Smooth muscle cell (in vitro differentiated cells): Measurements from ENCODE around the gene ZMIZ1. TPM values are rescaled to one million over a fixed set of nuclear protein-coding genes. Genes with fewer than 3 reads are reported as not detected.

Source experiments
- DNase-seq: peaks from one replicate; lab custom pipeline; 2025; ENCODE audit not compliant: unreplicated experiment; lab: John Stamatoyannopoulos, UW
- H2AFZ ChIP-seq: fragments of 200-600 bp; sonication (generic); 2 replicates; pipeline ENCODE4 v1.6.0; 2016; ENCODE audit warnings: antibody characterized with exemption, low read depth, mild to moderate bottlenecking
- H3F3A ChIP-seq: fragments of 200-600 bp; sonication (generic); 2 replicates; pipeline ENCODE4 v1.6.0; 2017; ENCODE audit warnings: antibody characterized with exemption, low read depth
- H3K27ac ChIP-seq: fragments of 200-600 bp; sonication (generic); 2 replicates; pipeline ENCODE4 v1.5.1; 2016; ENCODE audit warnings: low read depth, mild to moderate bottlenecking
- H3K27me3 ChIP-seq: fragments of 200-600 bp; sonication (generic); 2 replicates; pipeline ENCODE4 v1.6.1; 2016; ENCODE audit warnings: low read depth, mild to moderate bottlenecking
- H3K36me3 ChIP-seq: fragments of 200-600 bp; sonication (generic); 2 replicates; pipeline ENCODE4 v1.5.1; 2016; ENCODE audit warnings: low read depth
- H3K4me1 ChIP-seq: fragments of 200-600 bp; sonication (generic); 2 replicates; pipeline ENCODE4 v1.5.1; 2016; ENCODE audit warnings: low read depth
- H3K4me2 ChIP-seq: fragments of 200-600 bp; sonication (generic); 2 replicates; pipeline ENCODE4 v1.6.0; 2016; ENCODE audit warnings: mild to moderate bottlenecking
- H3K4me3 ChIP-seq: fragments of 200-600 bp; sonication (generic); 2 replicates; pipeline ENCODE4 v1.5.1; 2016; ENCODE audit warnings: mild to moderate bottlenecking
- H3K79me2 ChIP-seq: fragments of 200-600 bp; sonication (generic); 2 replicates; pipeline ENCODE4 v1.6.0; 2016; ENCODE audit warnings: low read depth, mild to moderate bottlenecking
- H3K9ac ChIP-seq: fragments of 200-600 bp; sonication (generic); 2 replicates; pipeline ENCODE4 v1.6.0; 2016; ENCODE audit warnings: low read depth
- H3K9me3 ChIP-seq: fragments of 200-600 bp; sonication (generic); replicated peaks from 2 replicates; pipeline ENCODE4 v1.5.1; 2016; ENCODE audit warnings: low read depth
- H4K20me1 ChIP-seq: fragments of 200-600 bp; sonication (generic); 2 replicates; pipeline ENCODE4 v1.6.0; 2016; ENCODE audit warnings: low read depth
- WGBS: methylation state at CpG from one replicate; pipeline ENCODE4 v1.1.7; 2016; ENCODE audit warnings: low lambda C conversion rate; 5-methylcytosine and 5-hydroxymethylcytosine counted together
- polyA plus RNA-seq: library from polyadenylated mRNA; unstranded; fragments of >200 nt; fragmentation: Nextera tagmentation; extraction: Ambion mirVana; gene quantifications from 2 replicates; pipeline ENCODE4 v1.2.1, GENCODE V29; 2016
- total RNA-seq: library from RNA; depleted of rRNA; stranded (reverse); fragments of >200 nt; gene quantifications from 2 replicates; pipeline ENCODE4 v1.2.3, GENCODE V29; 2014
- TF ChIP-seq, protein P1 (sequence below): fragments of 200-600 bp; sonication (generic); IDR thresholded peaks from 2 replicates; pipeline ENCODE4 v1.5.1; 2017; ENCODE audit warnings: borderline replicate concordance, mild to moderate bottlenecking, antibody characterized with exemption; ENCODE audit not compliant: insufficient read depth, poor library complexity, severe bottlenecking

Gene ZMIZ1
- total and polyA plus RNA-seq, 2 experiments from 2014 or later, result 24.2 to 31.3 TPM

DNA sequence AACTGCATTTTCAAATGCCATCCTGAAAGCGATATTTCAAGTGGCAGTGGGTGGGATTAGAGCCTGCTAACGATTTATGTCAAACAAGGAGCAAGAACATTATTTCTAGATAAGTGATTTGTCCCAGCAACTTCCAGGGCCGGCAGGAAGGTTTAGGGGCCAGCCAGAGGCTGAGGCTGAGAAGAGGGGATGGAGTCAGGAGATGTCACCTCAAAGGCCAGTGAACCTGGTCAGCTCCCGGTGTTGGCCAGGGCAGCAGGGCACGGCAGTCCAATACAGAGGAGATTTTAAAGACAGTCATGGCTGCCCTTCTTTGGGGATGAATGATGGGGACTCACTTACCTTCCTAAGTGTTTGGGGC lies 172.8 kb downstream of the ZMIZ1 start:
- no peaks in the 10 kb centered on the region for H3K36me3 ChIP-seq
- 45% methylated on average over 5 of the region's 5 CpGs for WGBS
- peaks cover 53% of the 10 kb centered on the region for H3K4me1 ChIP-seq
- no peaks in the 10 kb centered on the region for H3K27me3 ChIP-seq
- H3K27ac ChIP-seq, result peak overlapping the region; percentile 68
- no peak overlapping the region for H2AFZ ChIP-seq
- peak overlapping the region; percentile 97 for H3K4me2 ChIP-seq
- H3K4me3 ChIP-seq, result peak overlapping the region; percentile 63
- peaks cover 94% of the 10 kb centered on the region for H4K20me1 ChIP-seq
- TF ChIP-seq, protein P1, sequence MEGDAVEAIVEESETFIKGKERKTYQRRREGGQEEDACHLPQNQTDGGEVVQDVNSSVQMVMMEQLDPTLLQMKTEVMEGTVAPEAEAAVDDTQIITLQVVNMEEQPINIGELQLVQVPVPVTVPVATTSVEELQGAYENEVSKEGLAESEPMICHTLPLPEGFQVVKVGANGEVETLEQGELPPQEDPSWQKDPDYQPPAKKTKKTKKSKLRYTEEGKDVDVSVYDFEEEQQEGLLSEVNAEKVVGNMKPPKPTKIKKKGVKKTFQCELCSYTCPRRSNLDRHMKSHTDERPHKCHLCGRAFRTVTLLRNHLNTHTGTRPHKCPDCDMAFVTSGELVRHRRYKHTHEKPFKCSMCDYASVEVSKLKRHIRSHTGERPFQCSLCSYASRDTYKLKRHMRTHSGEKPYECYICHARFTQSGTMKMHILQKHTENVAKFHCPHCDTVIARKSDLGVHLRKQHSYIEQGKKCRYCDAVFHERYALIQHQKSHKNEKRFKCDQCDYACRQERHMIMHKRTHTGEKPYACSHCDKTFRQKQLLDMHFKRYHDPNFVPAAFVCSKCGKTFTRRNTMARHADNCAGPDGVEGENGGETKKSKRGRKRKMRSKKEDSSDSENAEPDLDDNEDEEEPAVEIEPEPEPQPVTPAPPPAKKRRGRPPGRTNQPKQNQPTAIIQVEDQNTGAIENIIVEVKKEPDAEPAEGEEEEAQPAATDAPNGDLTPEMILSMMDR, result no peak
- DNase-seq, result no peak
- no peaks in the 10 kb centered on the region for H3K9me3 ChIP-seq
- H3F3A ChIP-seq, result peaks cover 6% of the 10 kb centered on the region
- H3K9ac ChIP-seq, result no peak overlapping the region
- peaks cover 35% of the 10 kb centered on the region for H3K79me2 ChIP-seq

DNA sequence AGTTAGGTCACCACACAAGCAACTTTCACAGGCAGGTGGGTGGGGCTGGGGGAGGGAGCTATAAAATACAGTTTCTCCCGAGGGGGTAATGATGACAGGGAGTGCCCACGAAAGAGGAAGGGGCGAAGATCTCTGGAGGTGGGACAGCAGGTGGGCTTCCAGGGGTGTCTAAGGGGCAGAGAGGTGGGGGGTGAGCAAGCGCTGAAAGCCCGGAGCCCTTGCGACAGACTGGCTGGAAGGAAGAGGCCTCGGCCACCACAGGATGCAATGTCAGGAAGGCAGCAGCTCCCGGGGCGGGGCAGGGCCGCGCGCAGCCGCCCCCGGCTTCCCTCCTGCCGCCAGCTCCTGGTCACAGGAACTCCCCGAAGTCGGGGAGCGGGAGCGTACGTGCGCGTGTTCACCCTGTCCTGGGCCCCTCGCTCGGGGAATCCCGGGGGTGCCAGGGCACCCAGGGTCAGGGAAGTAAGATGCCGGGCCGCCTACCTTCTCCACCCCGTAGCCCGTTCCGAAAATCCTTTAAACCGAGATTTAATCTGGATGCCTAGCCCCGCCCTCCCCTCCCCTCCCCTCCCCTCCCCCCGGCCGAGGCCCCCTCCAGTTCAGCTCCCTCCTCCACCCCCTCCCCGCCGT lies 173.3 kb downstream of the ZMIZ1 start:
- Histone ChIP-seq H3F3A (peaks cover 5% of the 10 kb centered on the region), H3K4me3 (peak overlapping the region; percentile 63), H3K9ac (peak overlapping the region; percentile 63), H4K20me1 (peaks cover 95% of the 10 kb centered on the region), H3K27me3 (no peaks in the 10 kb centered on the region), H3K9me3 (no peaks in the 10 kb centered on the region), H3K36me3 (no peaks in the 10 kb centered on the region), H2AFZ (no peak overlapping the region), H3K4me2 (peak overlapping the region; percentile 97), H3K4me1 (peaks cover 48% of the 10 kb centered on the region), H3K27ac (peak overlapping the region; percentile 68), H3K79me2 (peaks cover 35% of the 10 kb centered on the region)
- TF ChIP-seq, protein P1, result no peak
- DNase-seq, result peak; percentile 54
- WGBS, result 3% methylated on average over 29 of the region's 36 CpGs

DNA sequence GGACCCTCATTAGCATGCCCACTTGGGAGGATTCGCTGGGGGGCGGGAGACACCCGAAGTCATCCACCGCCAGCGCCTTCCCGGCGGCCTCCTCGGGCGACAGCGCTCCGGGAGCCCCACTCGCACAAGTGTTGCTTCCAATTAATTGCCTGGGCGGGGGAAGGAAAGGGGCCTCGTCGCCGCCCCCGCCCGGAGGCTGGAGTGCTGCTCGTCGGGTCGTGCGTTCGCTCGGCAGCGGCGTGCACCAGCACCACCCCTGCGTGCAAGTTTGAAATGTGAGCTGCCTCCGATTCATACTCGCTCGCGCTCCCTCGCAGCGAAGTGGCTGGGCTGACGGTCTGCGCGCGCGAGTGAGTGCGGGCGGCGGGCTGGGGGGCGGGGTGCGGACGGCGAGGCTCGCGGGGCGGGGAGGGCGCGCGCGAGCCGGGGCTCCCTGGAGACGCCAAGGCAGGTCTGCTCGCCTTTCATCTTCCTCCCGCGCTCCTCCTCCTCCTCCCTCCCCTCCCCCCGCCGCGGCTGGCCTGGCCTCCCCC lies 173.9 kb downstream of the ZMIZ1 start:
- Histone ChIP-seq H3K9me3 (no peaks in the 10 kb centered on the region), H3K27me3 (no peaks in the 10 kb centered on the region), H2AFZ (no peak overlapping the region), H3K79me2 (peaks cover 40% of the 10 kb centered on the region), H3K4me2 (peak overlapping the region; percentile 97), H3K27ac (peak overlapping the region; percentile 68), H4K20me1 (peaks cover 97% of the 10 kb centered on the region), H3F3A (peaks cover 5% of the 10 kb centered on the region), H3K4me1 (peaks cover 44% of the 10 kb centered on the region), H3K36me3 (no peaks in the 10 kb centered on the region), H3K4me3 (peak overlapping the region; percentile 63), H3K9ac (peak overlapping the region; percentile 63)
- TF ChIP-seq, protein P1, result no peak
- peak; percentile 54 for DNase-seq
- WGBS, result 1% methylated on average over 10 of the region's 60 CpGs
